RWPE2 (cell line): ENCODE data around the gene GDPD5.

ENCODE experiments used
- ATAC-seq: fragments of 200-7000 bp; cut with Tn5 transposase; 3 replicates; pipeline ENCODE4 v1.9.1; 2021; ENCODE audit warnings: low read depth
- DNase-seq: peaks from one replicate; pipeline ENCODE4 v3.0.0-alpha.2; 2020; ENCODE audit warnings: low spot score
- H3K27ac ChIP-seq: fragments of 450-650 bp; 2 replicates; pipeline ENCODE4 v1.5.1; 2017; ENCODE audit warnings: mild to moderate bottlenecking; ENCODE audit not compliant: poor library complexity, severe bottlenecking
- H3K27me3 ChIP-seq: fragments of 250-450 bp; sonication (Bioruptor Pico); 2 replicates; pipeline ENCODE4 v1.5.1; 2021; ENCODE audit warnings: mild to moderate bottlenecking, moderate library complexity; ENCODE audit not compliant: insufficient read depth, poor library complexity, severe bottlenecking
- H3K36me3 ChIP-seq: fragments of 250-450 bp; sonication (Bioruptor Pico); 2 replicates; pipeline ENCODE4 v1.5.1; 2020; ENCODE audit warnings: low read depth, mild to moderate bottlenecking, moderate library complexity
- H3K4me1 ChIP-seq: fragments of 250-450 bp; sonication (Bioruptor Pico); 2 replicates; pipeline ENCODE4 v1.5.1; 2021; ENCODE audit warnings: mild to moderate bottlenecking, moderate library complexity; ENCODE audit not compliant: insufficient read depth, poor library complexity, severe bottlenecking
- H3K4me3 ChIP-seq: fragments of 250-450 bp; sonication (Bioruptor Pico); 2 replicates; pipeline ENCODE4 v1.5.1; 2021; ENCODE audit warnings: mild to moderate bottlenecking, moderate library complexity; ENCODE audit not compliant: severe bottlenecking
- H3K9me3 ChIP-seq: fragments of 250-450 bp; sonication (Bioruptor Pico); 2 replicates; pipeline ENCODE4 v1.5.1; 2021; ENCODE audit warnings: mild to moderate bottlenecking, moderate library complexity; ENCODE audit not compliant: severe bottlenecking
- CTCF ChIP-seq: fragments of 450-650 bp; IDR thresholded peaks from one replicate; pipeline ENCODE4 v1.5.1; 2017; ENCODE audit warnings: mild to moderate bottlenecking, moderate library complexity; ENCODE audit not compliant: poor library complexity, severe bottlenecking

GDPD5 gene

GRCh38 chr11:75389925-75390324 is 135.8 kb downstream of the GDPD5 start:
- no peak for DNase-seq
- no peaks in the 10 kb centered on the region for H3K27me3 ChIP-seq
- no peaks in the 10 kb centered on the region for H3K36me3 ChIP-seq
- H3K4me1 ChIP-seq, result peaks cover 12% of the 10 kb centered on the region
- H3K27ac ChIP-seq, result no peak overlapping the region
- no peak for TF ChIP-seq CTCF
- no peak overlapping the region for H3K4me3 ChIP-seq
- H3K9me3 ChIP-seq, result no peaks in the 10 kb centered on the region
- no peak for ATAC-seq

GRCh38 chr11:75389276-75389605 is 136.5 kb downstream of the GDPD5 start:
- TF ChIP-seq CTCF, result no peak
- Histone ChIP-seq H3K27ac (no peak overlapping the region), H3K36me3 (no peaks in the 10 kb centered on the region), H3K4me1 (peaks cover 12% of the 10 kb centered on the region), H3K9me3 (no peaks in the 10 kb centered on the region), H3K4me3 (no peak overlapping the region), H3K27me3 (no peaks in the 10 kb centered on the region)
- no peak for DNase-seq
- no peak for ATAC-seq

GRCh38 chr11:75388386-75389275 is 137.1 kb downstream of the GDPD5 start:
- no peak overlapping the region for H3K27ac ChIP-seq
- H3K36me3 ChIP-seq, result no peaks in the 10 kb centered on the region
- no peaks in the 10 kb centered on the region for H3K27me3 ChIP-seq
- peak; percentile 89 for TF ChIP-seq CTCF
- H3K4me1 ChIP-seq, result peaks cover 12% of the 10 kb centered on the region
- no peaks in the 10 kb centered on the region for H3K9me3 ChIP-seq
- no peak for DNase-seq
- ATAC-seq, result peak; percentile 68
- H3K4me3 ChIP-seq, result no peak overlapping the region

GRCh38 chr11:75387736-75388294 is 137.9 kb downstream of the GDPD5 start:
- no peak for TF ChIP-seq CTCF
- no peak for DNase-seq
- Histone ChIP-seq H3K27ac (no peak overlapping the region), H3K4me3 (no peak overlapping the region), H3K36me3 (no peaks in the 10 kb centered on the region), H3K9me3 (no peaks in the 10 kb centered on the region), H3K27me3 (no peaks in the 10 kb centered on the region), H3K4me1 (peaks cover 12% of the 10 kb centered on the region)
- ATAC-seq, result no peak
